AG09309 (cell line): ENCODE data around the gene RECK.

Source experiments
- DNase-seq: peaks from one replicate; pipeline ENCODE4 v3.0.0-alpha.2; 2010; ENCODE audit warnings: low read depth
- H3K4me3 ChIP-seq: 2 replicates; pipeline ENCODE4 v1.5.1; 2011; ENCODE audit warnings: mild to moderate bottlenecking, low read depth, low read length, moderate library complexity; ENCODE audit not compliant: control insufficient read depth
- TF ChIP-seq, protein P1 (sequence below): IDR thresholded peaks from 2 replicates; pipeline ENCODE4 v1.5.1; 2011; ENCODE audit warnings: mild to moderate bottlenecking, low read depth, low read length, inconsistent platforms; ENCODE audit not compliant: insufficient read depth, control insufficient read depth; ENCODE audit errors: missing control alignments

Gene RECK

DNA sequence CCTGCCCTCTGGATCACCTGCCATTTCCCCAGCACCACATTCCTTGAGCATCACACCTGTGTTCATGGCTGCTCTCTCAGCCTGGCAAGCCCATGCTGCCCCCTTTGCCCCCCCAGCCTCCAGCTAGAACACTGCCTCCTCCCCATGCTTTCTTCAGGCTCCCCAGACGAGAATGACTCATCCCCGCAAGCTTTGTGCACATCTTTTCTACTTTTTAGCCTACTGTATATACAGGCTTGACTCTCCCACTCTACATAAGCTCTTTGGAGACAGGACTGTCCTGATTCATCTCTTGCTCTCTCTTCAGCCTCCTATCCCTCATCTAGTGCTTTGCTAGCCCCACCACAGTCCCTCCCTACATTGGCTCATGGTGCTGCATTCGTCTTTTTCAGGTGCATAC is 79.9 kb downstream of the RECK start:
- no peak overlapping the region for H3K4me3 ChIP-seq
- TF ChIP-seq, protein P1, sequence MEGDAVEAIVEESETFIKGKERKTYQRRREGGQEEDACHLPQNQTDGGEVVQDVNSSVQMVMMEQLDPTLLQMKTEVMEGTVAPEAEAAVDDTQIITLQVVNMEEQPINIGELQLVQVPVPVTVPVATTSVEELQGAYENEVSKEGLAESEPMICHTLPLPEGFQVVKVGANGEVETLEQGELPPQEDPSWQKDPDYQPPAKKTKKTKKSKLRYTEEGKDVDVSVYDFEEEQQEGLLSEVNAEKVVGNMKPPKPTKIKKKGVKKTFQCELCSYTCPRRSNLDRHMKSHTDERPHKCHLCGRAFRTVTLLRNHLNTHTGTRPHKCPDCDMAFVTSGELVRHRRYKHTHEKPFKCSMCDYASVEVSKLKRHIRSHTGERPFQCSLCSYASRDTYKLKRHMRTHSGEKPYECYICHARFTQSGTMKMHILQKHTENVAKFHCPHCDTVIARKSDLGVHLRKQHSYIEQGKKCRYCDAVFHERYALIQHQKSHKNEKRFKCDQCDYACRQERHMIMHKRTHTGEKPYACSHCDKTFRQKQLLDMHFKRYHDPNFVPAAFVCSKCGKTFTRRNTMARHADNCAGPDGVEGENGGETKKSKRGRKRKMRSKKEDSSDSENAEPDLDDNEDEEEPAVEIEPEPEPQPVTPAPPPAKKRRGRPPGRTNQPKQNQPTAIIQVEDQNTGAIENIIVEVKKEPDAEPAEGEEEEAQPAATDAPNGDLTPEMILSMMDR = no peak
- DNase-seq = no peak

DNA sequence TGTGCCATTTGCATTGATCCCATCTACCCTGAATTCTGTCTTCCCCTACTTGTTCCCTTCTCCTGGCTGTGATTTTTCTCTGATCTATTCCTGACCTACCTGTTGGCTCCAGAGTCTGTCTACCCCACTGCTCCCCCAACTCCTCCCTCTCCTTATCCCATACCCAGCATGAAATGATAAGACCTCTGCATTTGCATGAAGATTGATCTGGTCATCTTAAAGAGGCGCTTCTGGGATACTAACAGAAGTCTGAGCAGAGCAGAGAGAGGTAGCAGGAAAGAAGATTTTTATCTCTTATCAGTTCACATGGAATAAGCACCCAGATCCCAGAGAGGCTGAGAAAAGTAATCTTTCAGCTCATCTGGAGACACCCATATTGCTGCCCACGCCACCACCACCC is 81.5 kb downstream of the RECK start:
- DNase-seq = no peak
- TF ChIP-seq, protein P1 = no peak
- H3K4me3 ChIP-seq = no peak overlapping the region

DNA sequence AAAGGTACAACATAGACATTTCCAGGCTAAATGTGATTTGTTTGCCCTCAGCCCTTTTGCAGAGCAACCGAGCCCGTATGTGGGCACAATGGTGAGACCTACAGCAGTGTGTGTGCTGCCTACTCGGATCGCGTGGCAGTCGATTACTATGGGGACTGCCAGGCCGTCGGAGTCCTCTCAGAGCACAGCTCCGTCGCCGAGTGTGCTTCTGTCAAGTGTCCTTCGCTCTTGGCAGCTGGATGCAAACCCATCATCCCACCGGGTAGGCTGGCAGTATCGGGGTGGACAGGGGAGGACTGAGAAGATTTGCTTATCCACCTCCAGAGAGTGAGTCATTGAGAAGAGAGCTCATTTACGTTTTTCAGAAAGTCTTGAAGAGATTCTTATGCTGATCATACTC is 82.0 kb downstream of the RECK start:
- TF ChIP-seq, protein P1 = no peak
- DNase-seq = no peak
- no peak overlapping the region for H3K4me3 ChIP-seq

DNA sequence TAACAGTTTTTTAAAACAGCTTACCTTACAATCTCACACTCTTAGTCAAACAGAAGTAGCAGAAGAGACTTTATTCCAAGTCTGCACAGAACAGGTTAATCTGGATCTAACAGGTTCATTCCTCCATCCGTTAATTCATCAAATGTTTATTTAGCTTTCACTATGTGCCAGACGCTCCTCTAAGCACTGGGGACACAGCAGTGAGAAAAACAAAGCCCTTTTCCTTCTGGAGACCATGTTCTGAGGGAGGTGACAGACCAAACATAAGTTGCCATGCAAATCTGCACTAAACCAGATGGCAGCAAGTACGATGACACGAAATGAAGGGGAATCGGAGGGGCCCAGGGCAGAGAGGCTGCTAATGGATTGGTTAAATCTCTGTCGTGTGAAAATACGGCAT is 82.8 kb downstream of the RECK start:
- no peak overlapping the region for H3K4me3 ChIP-seq
- no peak for DNase-seq
- TF ChIP-seq, protein P1 = no peak

DNA sequence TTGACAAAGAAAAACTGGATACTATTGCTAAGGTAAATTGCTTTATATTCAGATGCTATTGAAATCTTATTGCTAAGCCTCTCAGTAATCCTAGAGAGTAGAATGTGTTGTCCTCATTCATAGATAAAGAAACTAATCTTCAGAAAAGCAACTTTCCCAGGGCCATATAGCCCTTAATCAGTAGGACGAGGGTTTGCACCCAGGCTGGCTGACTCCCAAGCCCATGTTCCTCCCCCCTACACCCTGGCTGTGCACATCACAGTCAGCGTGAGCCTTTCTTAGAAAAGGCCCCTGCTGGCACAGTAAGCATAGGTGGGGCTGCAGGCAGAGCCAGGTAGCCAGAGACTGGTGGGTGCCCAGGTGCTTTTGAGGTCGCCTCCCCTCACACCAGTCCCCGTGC is 84.0 kb downstream of the RECK start:
- TF ChIP-seq, protein P1 = no peak
- DNase-seq = no peak
- no peak overlapping the region for H3K4me3 ChIP-seq

DNA sequence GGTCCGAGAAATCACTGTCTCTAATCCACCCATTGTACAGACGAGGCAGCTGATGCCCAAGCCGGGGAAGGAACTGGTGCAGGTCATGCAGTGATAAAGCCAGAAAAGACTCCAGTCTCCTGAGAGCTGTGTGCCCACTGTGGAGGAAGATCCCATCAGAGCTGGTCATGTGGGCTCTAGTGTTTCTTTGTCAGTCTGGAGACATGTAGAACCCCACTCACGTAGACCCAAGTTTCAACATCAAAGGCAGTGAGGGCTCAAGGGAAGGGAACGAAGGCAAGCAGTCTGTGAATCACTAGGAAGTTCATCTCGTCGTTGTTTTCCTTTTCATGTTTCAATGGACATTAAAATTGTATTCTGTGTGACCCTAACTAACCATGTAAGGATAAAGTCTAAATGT is 85.3 kb downstream of the RECK start:
- TF ChIP-seq, protein P1 = no peak
- DNase-seq = no peak
- H3K4me3 ChIP-seq = no peak overlapping the region

DNA sequence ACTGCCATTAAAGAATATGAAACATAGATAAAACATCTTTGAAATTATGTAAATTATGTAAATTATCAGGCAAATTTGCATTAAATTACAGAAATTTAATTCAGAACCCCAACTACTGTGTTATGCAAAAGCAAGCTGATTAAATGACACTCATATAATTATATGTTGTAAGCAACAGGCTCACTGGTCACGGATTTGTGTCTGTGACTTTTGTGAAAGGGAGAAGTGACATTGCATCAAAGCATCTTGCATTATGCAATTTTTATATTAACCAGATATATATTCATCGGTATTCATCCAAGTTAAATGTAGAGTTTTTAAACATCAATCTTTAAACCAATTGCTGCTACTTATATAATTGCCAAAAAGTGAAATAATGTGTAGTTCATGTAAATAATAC is 86.8 kb downstream of the RECK start:
- H3K4me3 ChIP-seq = no peak overlapping the region
- TF ChIP-seq, protein P1 = no peak
- no peak for DNase-seq
